Lower leg skin (tissue), 4 donors: ENCODE data around the gene CD34. TPM values are rescaled to one million over a fixed set of nuclear protein-coding genes. Genes with fewer than 3 reads are reported as not detected.

Experiments
- DNase-seq, 2 donors: peaks; one replicate each; pipeline ENCODE4 v3.0.0-alpha.2; 2019; ENCODE audit warnings: low spot score in 2 of 2
- H3K4me3 ChIP-seq: fragments of 200-600 bp; sonication (generic); 2 replicates; pipeline ENCODE4 v1.5.1; 2017; ENCODE audit warnings: mild to moderate bottlenecking, low read depth; ENCODE audit not compliant: poor library complexity, severe bottlenecking
- CTCF ChIP-seq, 3 donors: fragments of 450-650 bp; IDR thresholded peaks; one replicate each; pipeline ENCODE4 v1.5.1; 2016; ENCODE audit warnings: antibody characterized with exemption in 3 of 3, mild to moderate bottlenecking in 3 of 3, moderate library complexity in 2 of 3
- POLR2A ChIP-seq, 2 donors: fragments of 450-650 bp; IDR thresholded peaks; one replicate each; pipeline ENCODE4 v1.6.1; 2016 to 2017; ENCODE audit warnings: antibody characterized with exemption in 2 of 2, mild to moderate bottlenecking in 1 of 2, moderate library complexity in 1 of 2
- WGBS, 2 donors: methylation state at CpG; one replicate each; pipeline ENCODE4 v1.1.5; 2018; 5-methylcytosine and 5-hydroxymethylcytosine counted together
- intact Hi-C: fragments of 100-400 bp; cut with DNase I; formaldehyde crosslinking; loops from one replicate; pipeline ENCODE4 v1.15.0; 2023; ENCODE audit warnings: low total_unique reads
- total RNA-seq, 4 donors: library from RNA; depleted of rRNA; stranded (reverse); fragments of >200 nt; gene quantifications; one replicate each; pipeline ENCODE4 v1.1.0, GENCODE V29; 2016

The CD34 gene
- total RNA-seq, 4 donors from 2014 or later: 8.5 to 45.5 (median 26.0) TPM

GRCh38 chr1:207896547-207896946 is 14.4 kb downstream of the CD34 start:
- no peak for DNase-seq
- TF ChIP-seq CTCF (IDR thresholded peaks at IDR 0.05) (no peak), POLR2A (IDR thresholded peaks at IDR 0.05) (no peak)
- intact Hi-C loops: no loop called here
- no peak overlapping the region for H3K4me3 ChIP-seq

DNA sequence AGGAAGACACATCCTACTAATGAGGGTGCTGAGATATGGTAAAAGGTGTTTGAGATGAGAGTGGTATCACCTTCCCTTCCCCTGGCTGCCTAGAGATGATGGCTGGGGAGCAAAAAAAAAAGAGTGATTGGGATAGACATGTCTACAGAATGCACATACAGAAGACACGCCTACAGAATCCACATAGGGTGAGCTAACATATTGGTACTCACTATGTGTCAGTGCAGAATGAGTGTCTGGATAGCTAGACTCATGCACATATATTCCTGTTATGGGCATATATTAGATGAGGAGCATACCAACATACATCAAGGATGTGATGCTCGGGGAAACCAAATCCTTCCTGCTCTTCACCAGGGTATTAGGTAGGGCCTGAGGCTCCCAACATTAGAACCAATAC is 16.2 kb downstream of the CD34 start:
- no peak for DNase-seq
- WGBS, 2 donors: 93 to 95% methylated on average over 2 of the region's 2 CpGs
- intact Hi-C loops: loop anchor here (5.0 kb wide), 1 partner anchor 68 kb away; no protein-coding TSS in a partner anchor
- H3K4me3 ChIP-seq: no peak overlapping the region
- TF ChIP-seq CTCF (IDR thresholded peaks at IDR 0.05) (no peak), POLR2A (IDR thresholded peaks at IDR 0.05) (no peak)

DNA sequence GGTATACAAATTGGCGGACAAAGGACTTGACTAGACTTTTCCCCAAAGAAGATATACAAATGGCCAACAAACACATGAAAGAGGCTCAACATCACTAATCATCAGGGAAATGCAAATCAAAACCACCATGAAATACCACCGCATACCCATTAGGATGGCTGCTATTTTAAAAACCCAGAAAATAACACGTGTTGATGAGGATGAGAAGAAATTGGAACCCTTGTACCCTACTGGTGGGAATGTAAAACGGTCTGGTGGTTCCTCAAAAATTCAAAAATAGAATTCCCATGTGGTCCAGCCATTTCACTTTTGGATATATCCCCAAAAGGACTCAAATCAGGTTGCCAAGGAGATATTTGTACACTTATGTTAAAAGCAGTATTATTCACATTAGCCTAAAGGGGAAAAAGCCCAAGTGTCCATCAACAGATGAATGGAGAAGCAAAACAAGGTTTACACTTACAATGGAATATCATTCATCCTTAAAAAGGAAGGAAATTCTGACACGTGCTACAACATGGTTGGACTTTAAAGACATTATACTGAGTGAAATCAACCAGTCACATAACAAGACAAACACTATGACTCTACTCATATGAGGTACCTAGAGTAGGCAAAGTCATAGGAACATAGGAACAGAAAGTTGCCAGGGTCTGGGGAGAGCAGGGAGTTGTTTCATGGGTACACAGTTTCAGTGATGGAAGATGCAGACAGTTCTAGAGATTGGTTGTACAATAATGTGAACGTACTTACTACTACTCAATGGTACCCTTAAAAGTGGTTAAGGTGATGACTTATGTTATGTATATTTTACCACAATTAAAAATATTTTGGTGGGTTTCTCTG is 17.0 kb downstream of the CD34 start:
- 51 to 58% methylated on average over 6 of the region's 6 CpGs for WGBS, 2 donors

DNA sequence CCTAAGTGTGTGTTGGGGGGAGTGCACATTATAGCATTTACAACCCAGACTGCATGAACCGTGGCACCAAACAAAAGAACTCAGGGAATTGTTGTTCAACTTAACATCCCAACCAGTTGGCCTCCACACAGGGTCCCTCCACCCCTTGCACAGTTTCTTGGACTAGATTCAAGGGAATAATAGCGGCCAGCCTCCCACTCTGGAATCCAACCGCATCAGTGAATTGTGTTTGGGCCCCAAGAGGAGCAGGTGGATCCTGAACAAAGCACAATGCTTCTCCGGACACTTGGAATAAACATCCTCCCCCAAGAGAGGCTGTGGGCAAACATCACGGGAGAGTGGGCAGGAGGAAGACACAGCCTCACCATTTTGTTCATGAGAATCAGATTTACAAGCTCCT is 18.2 kb downstream of the CD34 start:
- WGBS, 2 donors: 51 to 63% methylated on average over 5 of the region's 5 CpGs
- H3K4me3 ChIP-seq: no peak overlapping the region
- TF ChIP-seq POLR2A (IDR thresholded peaks at IDR 0.05): no peak
- TF ChIP-seq CTCF (IDR thresholded peaks at IDR 0.05): no peak
- peak in 1 of 2 donors; percentile 77 for DNase-seq
- intact Hi-C loops: loop anchor here (5.0 kb wide), 1 partner anchor 70 kb away; no protein-coding TSS in a partner anchor

More for the DNA sequence above, 17.0 kb downstream of the CD34 start:
- intact Hi-C loops: loop anchor here (5.0 kb wide), 1 partner anchor 68 kb away; no protein-coding TSS in a partner anchor
- no peak for DNase-seq
- no peak overlapping the region for H3K4me3 ChIP-seq
- TF ChIP-seq POLR2A (IDR thresholded peaks at IDR 0.05) (no peak), CTCF (IDR thresholded peaks at IDR 0.05) (no peak)

GRCh38 chr1:207891148-207891547 is 19.8 kb downstream of the CD34 start:
- intact Hi-C loops: loop anchor here (5.0 kb wide), 1 partner anchor 71 kb away; no protein-coding TSS in a partner anchor
- TF ChIP-seq POLR2A (IDR thresholded peaks at IDR 0.05): no peak
- no peak for TF ChIP-seq CTCF (IDR thresholded peaks at IDR 0.05)
- no peak overlapping the region for H3K4me3 ChIP-seq
- peak in 1 of 2 donors; percentile 80 for DNase-seq
- 63 to 69% methylated on average over 6 of the region's 6 CpGs for WGBS, 2 donors
